ENCODE data around the gene DENND5A. TPM values are rescaled to one million over a fixed set of nuclear protein-coding genes. Genes with fewer than 3 reads are reported as not detected.

DENND5A gene
- total and polyA plus RNA-seq, 10 of the 15 experiments (the other 5 are each of a cell fraction or from before 2014, with no cell fraction given), result 15.6 to 157 (median 85.1) TPM

GRCh38 chr11:9302448-9302847 is 37.3 kb upstream of the DENND5A start:
- Histone ChIP-seq H2AFZ (ENCODE audit: control insufficient read depth, low read depth, low read length) (no peak overlapping the region), H3K36me3 (ENCODE audit: control insufficient read depth in 2 of 2, insufficient read depth in 2 of 2, low read length in 1 of 2) (no peaks in the 10 kb centered on the region), H3K4me2 (ENCODE audit: control insufficient read depth, insufficient read depth) (no peak overlapping the region), H3K4me3 (no peak overlapping the region), H3K9ac (ENCODE audit: control insufficient read depth, insufficient read depth, low read length) (no peak overlapping the region), H3K9me3 (replicated peaks; ENCODE audit: control insufficient read depth, insufficient read depth, low read length) (no peaks in the 10 kb centered on the region), H3K27me3 (replicated peaks in 1 of 2; ENCODE audit: control insufficient read depth in 2 of 2, insufficient read depth in 2 of 2, low read length in 1 of 2) (no peaks in the 10 kb centered on the region), H4K20me1 (ENCODE audit: control insufficient read depth, insufficient read depth) (no peaks in the 10 kb centered on the region), H3K4me1 (ENCODE audit: control insufficient read depth, insufficient read depth, low read length) (no peaks in the 10 kb centered on the region; the same call in 1 of the 2 replicates), H3K27ac (ENCODE audit: control insufficient read depth, insufficient read depth) (no peak overlapping the region), H3K79me2 (ENCODE audit: control insufficient read depth, insufficient read depth, low read length) (no peaks in the 10 kb centered on the region; the same call in none of the 2 replicates)
- RAD21 ChIA-PET (ENCODE audit: unreplicated experiment), result no interaction called here
- BruUV-seq (replicated peaks), result no TSS peak
- no peak for FAIRE-seq
- ATAC-seq, result no peak
- POLR2A ChIA-PET, result interaction anchor here (0.6 to 2.0 kb wide), 4 partner anchors 9 to 158 kb away, joined by 3 to 18 read pairs (median 8); partner anchors contain the start of gene ZNF143
- TF ChIP-seq TCF3 (IDR thresholded peaks at IDR 0.05; ENCODE audit: borderline replicate concordance, insufficient read depth, low read depth, low read length) (no peak), HCFC1 (IDR thresholded peaks at IDR 0.05; ENCODE audit: low read length) (no peak), CBFB (IDR thresholded peaks at IDR 0.05; ENCODE audit: low read depth) (no peak), SIX5 (IDR thresholded peaks at IDR 0.05; ENCODE audit: low read depth, low read length, severe bottlenecking) (no peak)
- CTCF ChIA-PET, result interaction anchor here (1.4 to 1.5 kb wide), 2 partner anchors 11 to 204 kb away, joined by 5 to 6 read pairs; no protein-coding TSS in a partner anchor
- in situ Hi-C loops (cut with MboI), result no loop called here
- intact Hi-C loops (cut with micrococcal nuclease; ENCODE audit: unreplicated experiment), result no loop called here
- 78% methylated on average over 3 of the region's 3 CpGs for WGBS (ENCODE audit: insufficient coverage, insufficient replicate concordance, low lambda C conversion rate, missing lambda C conversion rate)
- DNase-seq (ENCODE audit: low read depth, low spot score), result no peak
- SMC1A ChIA-PET (ENCODE audit: uncharacterized antibody, unreplicated experiment), result interaction anchor here (0.7 to 2.2 kb wide), 7 partner anchors 9 to 205 kb away, joined by 3 to 12 read pairs (median 4); no protein-coding TSS in a partner anchor

- H2AFZ ChIP-seq (ENCODE audit: control insufficient read depth, low read depth, low read length), result no peak overlapping the region
- BruUV-seq (replicated peaks), result no TSS peak
- H4K20me1 ChIP-seq (ENCODE audit: control insufficient read depth, insufficient read depth), result no peaks in the 10 kb centered on the region
- RAD21 ChIA-PET (ENCODE audit: unreplicated experiment), result interaction anchor here (1.0 kb wide), 1 partner anchor 11 kb away, joined by 3 read pairs; no protein-coding TSS in a partner anchor
- H3K27ac ChIP-seq (ENCODE audit: control insufficient read depth, insufficient read depth), result no peak overlapping the region
- POLR2A ChIA-PET, result interaction anchor here (1.1 to 2.0 kb wide), 4 partner anchors 10 to 159 kb away, joined by 3 to 18 read pairs (median 7); partner anchors contain the start of gene ZNF143
- ATAC-seq (no peak), DNase-seq (ENCODE audit: low read depth, low spot score) (no peak), FAIRE-seq (no peak)
- intact Hi-C loops (cut with micrococcal nuclease; ENCODE audit: unreplicated experiment) (no loop called here), in situ Hi-C loops (cut with MboI) (no loop called here)
- H3K9ac ChIP-seq (ENCODE audit: control insufficient read depth, insufficient read depth, low read length), result no peak overlapping the region
- WGBS (ENCODE audit: insufficient coverage, insufficient replicate concordance, low lambda C conversion rate, missing lambda C conversion rate), result 73% methylated on average over 8 of the region's 10 CpGs
- H3K36me3 ChIP-seq (ENCODE audit: control insufficient read depth in 2 of 2, insufficient read depth in 2 of 2, low read length in 1 of 2), result no peaks in the 10 kb centered on the region; a peak in 1 of 4 replicates
- CTCF ChIA-PET, result interaction anchor here (0.6 to 1.4 kb wide), 2 partner anchors 205 to 422 kb away, joined by 5 read pairs; no protein-coding TSS in a partner anchor
- SMC1A ChIA-PET (ENCODE audit: uncharacterized antibody, unreplicated experiment), result interaction anchor here (0.6 to 2.2 kb wide), 10 partner anchors 10 to 206 kb away, joined by 3 to 12 read pairs (median 3); no protein-coding TSS in a partner anchor
- no peaks in the 10 kb centered on the region; the same call in none of the 2 replicates for H3K79me2 ChIP-seq (ENCODE audit: control insufficient read depth, insufficient read depth, low read length)
- no peaks in the 10 kb centered on the region for H3K27me3 ChIP-seq (replicated peaks in 1 of 2; ENCODE audit: control insufficient read depth in 2 of 2, insufficient read depth in 2 of 2, low read length in 1 of 2)
- H3K4me3 ChIP-seq, result no peak overlapping the region
- H3K4me2 ChIP-seq (ENCODE audit: control insufficient read depth, insufficient read depth), result no peak overlapping the region
- TF ChIP-seq SPI1 (IDR thresholded peaks at IDR 0.05; ENCODE audit: borderline replicate concordance, insufficient read depth, low read depth, low read length) (peak; percentile 14; the same call in 1 of the 2 replicates), MEF2B (IDR thresholded peaks at IDR 0.05; ENCODE audit: partially characterized antibody, poor library complexity, severe bottlenecking) (no peak)
- no peaks in the 10 kb centered on the region; the same call in 1 of the 2 replicates for H3K4me1 ChIP-seq (ENCODE audit: control insufficient read depth, insufficient read depth, low read length)
- no peaks in the 10 kb centered on the region for H3K9me3 ChIP-seq (replicated peaks; ENCODE audit: control insufficient read depth, insufficient read depth, low read length)
These were observed 36.6 kb upstream of the DENND5A start for GRCh38 chr11:9301720-9302119.
